ENCODE data around the gene USP17L26. TPM values are rescaled to one million over a fixed set of nuclear protein-coding genes. Genes with fewer than 3 reads are reported as not detected.
"Not testable (repeated sequence)": the region's sequence is repeated elsewhere in the genome, so short reads cannot be mapped to it uniquely, and the experiment has no call there.

Gene USP17L26
- total and polyA plus RNA-seq, 10 of the 15 experiments (the other 5 are each of a cell fraction or from before 2014, with no cell fraction given): not detected

- H4K20me1 ChIP-seq (ENCODE audit: control insufficient read depth, insufficient read depth); FAIRE-seq; H3K27ac ChIP-seq (ENCODE audit: control insufficient read depth, insufficient read depth); H3K9me3 ChIP-seq (replicated peaks; ENCODE audit: control insufficient read depth, insufficient read depth, low read length); POLR2A ChIA-PET; H3K36me3 ChIP-seq (ENCODE audit: control insufficient read depth in 2 of 2, insufficient read depth in 2 of 2, low read length in 1 of 2); H2AFZ ChIP-seq (ENCODE audit: control insufficient read depth, low read depth, low read length); H3K4me1 ChIP-seq (ENCODE audit: control insufficient read depth, insufficient read depth, low read length); H3K27me3 ChIP-seq (replicated peaks in 1 of 2; ENCODE audit: control insufficient read depth in 2 of 2, insufficient read depth in 2 of 2, low read length in 1 of 2); intact Hi-C loops (cut with micrococcal nuclease; ENCODE audit: unreplicated experiment); DNase-seq (ENCODE audit: low read depth, low spot score); CTCF ChIA-PET; H3K4me2 ChIP-seq (ENCODE audit: control insufficient read depth, insufficient read depth); H3K9ac ChIP-seq (ENCODE audit: control insufficient read depth, insufficient read depth, low read length); BruUV-seq (replicated peaks); in situ Hi-C loops (cut with MboI); SMC1A ChIA-PET (ENCODE audit: uncharacterized antibody, unreplicated experiment); H3K4me3 ChIP-seq; H3K79me2 ChIP-seq (ENCODE audit: control insufficient read depth, insufficient read depth, low read length); RAD21 ChIA-PET (ENCODE audit: unreplicated experiment); ATAC-seq: not testable (repeated sequence)
- no CpG with 5 or more reads among the region's 15 CpGs for WGBS (ENCODE audit: insufficient coverage, insufficient replicate concordance, low lambda C conversion rate, missing lambda C conversion rate)
Observed at GRCh38 chr4:9329611-9330010, 4.8 kb upstream of the USP17L26 start, which contains the start of gene USP17L25. Gene USP17L25, plus strand, starts transcription at chr4:9329911. Its CDS starts 0 bp downstream, at chr4:9329911.

GRCh38 chr4:9339103-9339502 lies 4.6 kb downstream of the USP17L26 start, which contains the start of gene USP17L5:
Gene USP17L5, plus strand, starts transcription at chr4:9339403. Its CDS starts 0 bp downstream, at chr4:9339403.
- H4K20me1 ChIP-seq (ENCODE audit: control insufficient read depth, insufficient read depth); H3K4me1 ChIP-seq (ENCODE audit: control insufficient read depth, insufficient read depth, low read length); H3K27me3 ChIP-seq (replicated peaks in 1 of 2; ENCODE audit: control insufficient read depth in 2 of 2, insufficient read depth in 2 of 2, low read length in 1 of 2); H3K4me3 ChIP-seq; ATAC-seq; DNase-seq (ENCODE audit: low read depth, low spot score); H3K36me3 ChIP-seq (ENCODE audit: control insufficient read depth in 2 of 2, insufficient read depth in 2 of 2, low read length in 1 of 2); H3K27ac ChIP-seq (ENCODE audit: control insufficient read depth, insufficient read depth); intact Hi-C loops (cut with micrococcal nuclease; ENCODE audit: unreplicated experiment); POLR2A ChIA-PET; FAIRE-seq; in situ Hi-C loops (cut with MboI); SMC1A ChIA-PET (ENCODE audit: uncharacterized antibody, unreplicated experiment); BruUV-seq (replicated peaks); RAD21 ChIA-PET (ENCODE audit: unreplicated experiment); H3K79me2 ChIP-seq (ENCODE audit: control insufficient read depth, insufficient read depth, low read length); H2AFZ ChIP-seq (ENCODE audit: control insufficient read depth, low read depth, low read length); H3K9ac ChIP-seq (ENCODE audit: control insufficient read depth, insufficient read depth, low read length); H3K9me3 ChIP-seq (replicated peaks; ENCODE audit: control insufficient read depth, insufficient read depth, low read length); CTCF ChIA-PET; H3K4me2 ChIP-seq (ENCODE audit: control insufficient read depth, insufficient read depth): not testable (repeated sequence)
- no CpG with 5 or more reads among the region's 15 CpGs for WGBS (ENCODE audit: insufficient coverage, insufficient replicate concordance, low lambda C conversion rate, missing lambda C conversion rate)

- H3K27ac ChIP-seq (ENCODE audit: control insufficient read depth, insufficient read depth); H4K20me1 ChIP-seq (ENCODE audit: control insufficient read depth, insufficient read depth); SMC1A ChIA-PET (ENCODE audit: uncharacterized antibody, unreplicated experiment); in situ Hi-C loops (cut with MboI); H3K9me3 ChIP-seq (replicated peaks; ENCODE audit: control insufficient read depth, insufficient read depth, low read length); BruUV-seq (replicated peaks); H3K36me3 ChIP-seq (ENCODE audit: control insufficient read depth in 2 of 2, insufficient read depth in 2 of 2, low read length in 1 of 2); H3K4me2 ChIP-seq (ENCODE audit: control insufficient read depth, insufficient read depth); RAD21 ChIA-PET (ENCODE audit: unreplicated experiment); H2AFZ ChIP-seq (ENCODE audit: control insufficient read depth, low read depth, low read length); ATAC-seq; H3K4me1 ChIP-seq (ENCODE audit: control insufficient read depth, insufficient read depth, low read length); H3K9ac ChIP-seq (ENCODE audit: control insufficient read depth, insufficient read depth, low read length); H3K79me2 ChIP-seq (ENCODE audit: control insufficient read depth, insufficient read depth, low read length); intact Hi-C loops (cut with micrococcal nuclease; ENCODE audit: unreplicated experiment); H3K4me3 ChIP-seq; FAIRE-seq; DNase-seq (ENCODE audit: low read depth, low spot score); CTCF ChIA-PET; POLR2A ChIA-PET; H3K27me3 ChIP-seq (replicated peaks in 1 of 2; ENCODE audit: control insufficient read depth in 2 of 2, insufficient read depth in 2 of 2, low read length in 1 of 2): not testable (repeated sequence)
- no CpG with 5 or more reads among the region's 15 CpGs for WGBS (ENCODE audit: insufficient coverage, insufficient replicate concordance, low lambda C conversion rate, missing lambda C conversion rate)
Observed at GRCh38 chr4:9343848-9344247, 9.4 kb downstream of the USP17L26 start, which contains the start of gene USP17L27. Gene USP17L27, plus strand, starts transcription at chr4:9344148. Its CDS starts 0 bp downstream, at chr4:9344148.

- CTCF ChIA-PET: not testable (repeated sequence)
- WGBS (ENCODE audit: insufficient coverage, insufficient replicate concordance, low lambda C conversion rate, missing lambda C conversion rate): no CpG with 5 or more reads among the region's 15 CpGs
Observed at GRCh38 chr4:9348593-9348992, 14.1 kb downstream of the USP17L26 start, which contains the start of gene USP17L28. Gene USP17L28, plus strand, starts transcription at chr4:9348893. Its CDS starts 0 bp downstream, at chr4:9348893.

More at GRCh38 chr4:9348593-9348992, 14.1 kb downstream of the USP17L26 start, which contains the start of gene USP17L28:
- H4K20me1 ChIP-seq (ENCODE audit: control insufficient read depth, insufficient read depth); intact Hi-C loops (cut with micrococcal nuclease; ENCODE audit: unreplicated experiment); in situ Hi-C loops (cut with MboI); H3K4me2 ChIP-seq (ENCODE audit: control insufficient read depth, insufficient read depth); DNase-seq (ENCODE audit: low read depth, low spot score); H2AFZ ChIP-seq (ENCODE audit: control insufficient read depth, low read depth, low read length); FAIRE-seq; H3K9ac ChIP-seq (ENCODE audit: control insufficient read depth, insufficient read depth, low read length); H3K79me2 ChIP-seq (ENCODE audit: control insufficient read depth, insufficient read depth, low read length); H3K27ac ChIP-seq (ENCODE audit: control insufficient read depth, insufficient read depth); H3K4me1 ChIP-seq (ENCODE audit: control insufficient read depth, insufficient read depth, low read length); H3K36me3 ChIP-seq (ENCODE audit: control insufficient read depth in 2 of 2, insufficient read depth in 2 of 2, low read length in 1 of 2); H3K9me3 ChIP-seq (replicated peaks; ENCODE audit: control insufficient read depth, insufficient read depth, low read length); ATAC-seq; POLR2A ChIA-PET; RAD21 ChIA-PET (ENCODE audit: unreplicated experiment); SMC1A ChIA-PET (ENCODE audit: uncharacterized antibody, unreplicated experiment); H3K27me3 ChIP-seq (replicated peaks in 1 of 2; ENCODE audit: control insufficient read depth in 2 of 2, insufficient read depth in 2 of 2, low read length in 1 of 2); BruUV-seq (replicated peaks); H3K4me3 ChIP-seq: not testable (repeated sequence)
